Measurements from ENCODE around the gene ZNF837. TPM values are rescaled to one million over a fixed set of nuclear protein-coding genes. Genes with fewer than 3 reads are reported as not detected.

Gene ZNF837
- total and polyA plus RNA-seq, 2 of the 4 experiments (the other 2 are of a cell fraction) = 0.54 to 1.2 TPM

- Histone ChIP-seq H2AFZ (replicated peaks; ENCODE audit: low read length, poor library complexity) (no peak overlapping the region), H2BK20ac (ENCODE audit: low read depth, low read length) (no peak overlapping the region), H4K91ac (ENCODE audit: insufficient read depth, low read depth, low read length) (no peak overlapping the region), H2BK5ac (ENCODE audit: low read depth, low read length, poor library complexity, severe bottlenecking) (no peak overlapping the region), H4K5ac (ENCODE audit: low read depth, low read length) (no peak overlapping the region), H3K79me1 (ENCODE audit: low read depth in 1 of 2, low read length in 2 of 2) (peaks cover 23 to 32% of the 10 kb centered on the region in 2 experiments), H3K27me3 (ENCODE audit: control insufficient read depth, insufficient read depth, low read length) (no peaks in the 10 kb centered on the region), H3K36me3 (ENCODE audit: control insufficient read depth, insufficient read depth, low read length) (peaks cover 52% of the 10 kb centered on the region), H3K18ac (ENCODE audit: low read depth, low read length) (no peak overlapping the region), H3K56ac (ENCODE audit: extremely low read depth, insufficient read depth, low read length) (no peak overlapping the region), H3K14ac (replicated peaks; ENCODE audit: low read depth, low read length) (no peak overlapping the region), H3K9me3 (ENCODE audit: control insufficient read depth, insufficient read depth, low read length) (peaks cover 22% of the 10 kb centered on the region), H4K8ac (ENCODE audit: low read depth in 2 of 2, low read length in 2 of 2) (no peak overlapping the region), H3K4me1 (ENCODE audit: control insufficient read depth, insufficient read depth, low read length) (no peaks in the 10 kb centered on the region), H3K27ac (ENCODE audit: insufficient read depth, low read length) (no peak overlapping the region), H3K4me3 (ENCODE audit: insufficient read depth, low read depth, low read length) (no peak overlapping the region), H3K4ac (ENCODE audit: low read depth, low read length) (no peak overlapping the region), H3K23ac (ENCODE audit: low read depth, low read length) (no peak overlapping the region), H3K9me1 (ENCODE audit: insufficient read depth, low read length) (no peaks in the 10 kb centered on the region), H2BK15ac (ENCODE audit: low read depth, low read length) (no peak overlapping the region), H2AK9ac (replicated peaks; ENCODE audit: low read depth, low read length, poor library complexity) (no peak overlapping the region), H4K20me1 (ENCODE audit: insufficient read depth, low read length) (no peaks in the 10 kb centered on the region), H2AK5ac (ENCODE audit: low read depth, low read length) (no peak overlapping the region), H3K9ac (ENCODE audit: low read depth, low read length) (no peak overlapping the region), H3K4me2 (ENCODE audit: low read depth, low read length) (no peak overlapping the region), H2BK120ac (ENCODE audit: low read depth, low read length) (no peak overlapping the region)
- ATAC-seq (ENCODE audit: low read depth) (no peak), DNase-seq (no peak)
- ChIA-PET POLR2A (ENCODE audit: unreplicated experiment) (no interaction called here), CTCF (no interaction called here)
- dilution Hi-C loops (cut with HindIII; ENCODE audit: low sequenced_read_pairs, unreplicated experiment) (no loop called here), intact Hi-C loops (cut with micrococcal nuclease) (no loop called here), in situ Hi-C loops (cut with MboI; ENCODE audit: low sequenced_read_pairs) (no loop called here)
- WGBS, 2 experiments (ENCODE audit: extremely low coverage in 2 of 2, insufficient read length in 1 of 2) = 100% methylated on average over 2 of the region's 7 CpGs; no CpG with 5 or more reads in 1 of the 2 experiments
- TF ChIP-seq MAZ (IDR thresholded peaks at IDR 0.05; ENCODE audit: borderline replicate concordance, low read depth, low read length) (no peak), CEBPB (IDR thresholded peaks at IDR 0.05; ENCODE audit: low read depth, low read length) (no peak), RCOR1 (IDR thresholded peaks at IDR 0.05; ENCODE audit: insufficient replicate concordance, low read length) (no peak), RFX5 (IDR thresholded peaks at IDR 0.05; ENCODE audit: low read depth, low read length) (no peak), USF2 (IDR thresholded peaks at IDR 0.05; ENCODE audit: low read depth, low read length) (no peak), NFE2L2 (IDR thresholded peaks at IDR 0.05; ENCODE audit: low read depth, low read length) (no peak), CHD1 (IDR thresholded peaks at IDR 0.05; ENCODE audit: low read depth, low read length) (no peak)
- BruUV-seq (replicated peaks) = TSS peak; percentile 53
Measured at GRCh38 chr19:58417071-58417470, 36.2 kb upstream of the ZNF837 start.

Data from IMR-90 (cell line).